Caco-2 (cell line): Measurements from ENCODE around the gene CMTM2. TPM values are rescaled to one million over a fixed set of nuclear protein-coding genes. Genes with fewer than 3 reads are reported as not detected.

Experiments
- BruUV-seq: library from RNA; stranded (reverse); fragments of 400-500 nt; replicated peaks from 2 replicates; lab custom pipeline; 2021; lab: Mats Ljungman, UMichigan
- CTCF ChIA-PET: fragments of 300-600 bp; sonication (Branson Sonifier 250); formaldehyde crosslinking; loops from one replicate; lab custom pipeline; 2022; ENCODE audit warnings: antibody characterized with exemption; lab: Charles Lee
- POLR2A ChIA-PET: fragments of 300-600 bp; sonication (Branson Sonifier 250); formaldehyde crosslinking; loops from one replicate; lab custom pipeline; 2022; ENCODE audit warnings: antibody characterized with exemption; lab: Charles Lee
- DNase-seq, 2 experiments: peaks; one replicate each; pipeline versions ENCODE4 v3.0.0 to v3.0.0-alpha.2; 2020 to 2022
- H3K27me3 ChIP-seq: replicated peaks from 2 replicates; pipeline ENCODE4 v1.6.0; 2011; ENCODE audit warnings: low read length; ENCODE audit not compliant: control insufficient read depth, insufficient read depth
- H3K36me3 ChIP-seq: 2 replicates; pipeline ENCODE4 v1.5.1; 2011; ENCODE audit warnings: low read length; ENCODE audit not compliant: control insufficient read depth, insufficient read depth
- H3K4me1 ChIP-seq: fragments of 250-450 bp; sonication (Bioruptor Pico); 2 replicates; pipeline ENCODE4 v1.5.1; 2020; ENCODE audit warnings: mild to moderate bottlenecking
- H3K4me3 ChIP-seq: 2 replicates; pipeline ENCODE4 v1.5.1; 2011; ENCODE audit warnings: low read depth, mild to moderate bottlenecking, control low read depth, low read length
- H3K9me3 ChIP-seq: fragments of 250-450 bp; sonication (Bioruptor Pico); 2 replicates; pipeline ENCODE4 v1.5.1; 2020; ENCODE audit warnings: mild to moderate bottlenecking, moderate library complexity
- H3K27ac Mint-ChIP-seq: one replicate; pipeline ENCODE4 v1.8.0; 2022; ENCODE audit warnings: mixed read lengths; ENCODE audit not compliant: unreplicated experiment
- H3K27me3 Mint-ChIP-seq: one replicate; pipeline ENCODE4 v1.8.0; 2022; ENCODE audit warnings: mixed read lengths; ENCODE audit not compliant: insufficient read depth, unreplicated experiment
- H3K36me3 Mint-ChIP-seq: one replicate; pipeline ENCODE4 v1.8.0; 2022; ENCODE audit warnings: mild to moderate bottlenecking, mixed read lengths; ENCODE audit not compliant: insufficient read depth, unreplicated experiment
- H3K4me1 Mint-ChIP-seq: one replicate; pipeline ENCODE4 v1.8.0; 2022; ENCODE audit warnings: low read depth, mixed read lengths; ENCODE audit not compliant: unreplicated experiment
- H3K4me3 Mint-ChIP-seq: one replicate; pipeline ENCODE4 v1.8.0; 2022; ENCODE audit warnings: mild to moderate bottlenecking, moderate library complexity, mixed read lengths; ENCODE audit not compliant: unreplicated experiment
- H3K9me3 Mint-ChIP-seq: one replicate; pipeline ENCODE4 v1.8.0; 2022; ENCODE audit warnings: mixed read lengths; ENCODE audit not compliant: unreplicated experiment
- intact Hi-C: fragments of 100-400 bp; cut with micrococcal nuclease; formaldehyde crosslinking; loops from one replicate; pipeline ENCODE4 v1.10.0; 2022; ENCODE audit not compliant: unreplicated experiment
- total RNA-seq: library from RNA; stranded (reverse); gene quantifications from 2 replicates; pipeline ENCODE4 v1.2.3, GENCODE V29; 2022
- TF ChIP-seq, protein P1 (sequence below), 2 experiments: fragments of 200-600 bp in 1 of 2; IDR thresholded peaks; 1 replicate in 1 of 2; 2 replicates in 1 of 2; pipeline versions ENCODE4 v1.5.1 to v1.8.0; 2011 to 2022; ENCODE audit warnings: antibody characterized with exemption in 1 of 2, control low read depth in 1 of 2, inconsistent platforms in 1 of 2, low read depth in 1 of 2, low read length in 1 of 2, mild to moderate bottlenecking in 1 of 2, moderate library complexity in 1 of 2; ENCODE audit not compliant: insufficient read depth in 1 of 2, severe bottlenecking in 1 of 2, unreplicated experiment in 1 of 2

The CMTM2 gene
- total RNA-seq, 1 experiment from 2014 or later = not detected

DNA sequence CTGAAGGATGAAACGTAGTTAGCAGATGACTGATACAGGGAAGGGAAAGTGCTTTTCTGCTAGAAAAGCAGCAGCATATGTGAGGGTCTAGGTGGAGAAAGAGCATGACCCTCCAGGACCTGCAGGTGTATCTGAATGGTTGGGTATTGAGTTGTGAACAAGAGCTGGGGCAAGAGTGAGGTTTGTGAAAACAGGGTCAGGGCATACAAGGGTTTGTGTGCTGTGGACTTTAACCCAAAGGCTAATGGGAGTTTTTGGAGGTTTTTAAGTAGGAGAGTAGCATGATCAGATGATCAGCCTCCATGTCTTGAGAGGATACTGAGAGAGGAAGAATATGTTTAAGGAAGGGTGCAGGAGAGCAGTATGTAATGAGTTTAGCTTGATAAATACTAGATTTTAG is 19.2 kb upstream of the CMTM2 start:
- ChIA-PET CTCF (interaction anchor here (0.7 kb wide), 1 partner anchor 30 kb away, joined by 3 read pairs; no protein-coding TSS in a partner anchor), POLR2A (interaction anchor here (0.5 kb wide), 1 partner anchor 1286 kb away, joined by 4 read pairs; no protein-coding TSS in a partner anchor)
- Mint-ChIP-seq H3K36me3 (peaks cover 40% of the 10 kb centered on the region), H3K27me3 (no peaks in the 10 kb centered on the region), H3K27ac (no peak overlapping the region), H3K4me3 (no peak overlapping the region), H3K9me3 (no peaks in the 10 kb centered on the region), H3K4me1 (peaks cover 20% of the 10 kb centered on the region)
- no peaks in the 10 kb centered on the region for H3K27me3 ChIP-seq
- H3K4me3 ChIP-seq = no peak overlapping the region
- no peaks in the 10 kb centered on the region for H3K4me1 ChIP-seq
- no peaks in the 10 kb centered on the region; the same call in 1 of the 2 replicates for H3K36me3 ChIP-seq
- H3K9me3 ChIP-seq = no peaks in the 10 kb centered on the region
- TF ChIP-seq, protein P1, sequence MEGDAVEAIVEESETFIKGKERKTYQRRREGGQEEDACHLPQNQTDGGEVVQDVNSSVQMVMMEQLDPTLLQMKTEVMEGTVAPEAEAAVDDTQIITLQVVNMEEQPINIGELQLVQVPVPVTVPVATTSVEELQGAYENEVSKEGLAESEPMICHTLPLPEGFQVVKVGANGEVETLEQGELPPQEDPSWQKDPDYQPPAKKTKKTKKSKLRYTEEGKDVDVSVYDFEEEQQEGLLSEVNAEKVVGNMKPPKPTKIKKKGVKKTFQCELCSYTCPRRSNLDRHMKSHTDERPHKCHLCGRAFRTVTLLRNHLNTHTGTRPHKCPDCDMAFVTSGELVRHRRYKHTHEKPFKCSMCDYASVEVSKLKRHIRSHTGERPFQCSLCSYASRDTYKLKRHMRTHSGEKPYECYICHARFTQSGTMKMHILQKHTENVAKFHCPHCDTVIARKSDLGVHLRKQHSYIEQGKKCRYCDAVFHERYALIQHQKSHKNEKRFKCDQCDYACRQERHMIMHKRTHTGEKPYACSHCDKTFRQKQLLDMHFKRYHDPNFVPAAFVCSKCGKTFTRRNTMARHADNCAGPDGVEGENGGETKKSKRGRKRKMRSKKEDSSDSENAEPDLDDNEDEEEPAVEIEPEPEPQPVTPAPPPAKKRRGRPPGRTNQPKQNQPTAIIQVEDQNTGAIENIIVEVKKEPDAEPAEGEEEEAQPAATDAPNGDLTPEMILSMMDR (IDR thresholded peaks at IDR 0.05; ENCODE audit: insufficient read depth in 1 of 2, low read depth in 1 of 2, low read length in 1 of 2, severe bottlenecking in 1 of 2, unreplicated experiment in 1 of 2) = no peak
- no peak for DNase-seq
- no TSS peak for BruUV-seq
- intact Hi-C loops = no loop called here

DNA sequence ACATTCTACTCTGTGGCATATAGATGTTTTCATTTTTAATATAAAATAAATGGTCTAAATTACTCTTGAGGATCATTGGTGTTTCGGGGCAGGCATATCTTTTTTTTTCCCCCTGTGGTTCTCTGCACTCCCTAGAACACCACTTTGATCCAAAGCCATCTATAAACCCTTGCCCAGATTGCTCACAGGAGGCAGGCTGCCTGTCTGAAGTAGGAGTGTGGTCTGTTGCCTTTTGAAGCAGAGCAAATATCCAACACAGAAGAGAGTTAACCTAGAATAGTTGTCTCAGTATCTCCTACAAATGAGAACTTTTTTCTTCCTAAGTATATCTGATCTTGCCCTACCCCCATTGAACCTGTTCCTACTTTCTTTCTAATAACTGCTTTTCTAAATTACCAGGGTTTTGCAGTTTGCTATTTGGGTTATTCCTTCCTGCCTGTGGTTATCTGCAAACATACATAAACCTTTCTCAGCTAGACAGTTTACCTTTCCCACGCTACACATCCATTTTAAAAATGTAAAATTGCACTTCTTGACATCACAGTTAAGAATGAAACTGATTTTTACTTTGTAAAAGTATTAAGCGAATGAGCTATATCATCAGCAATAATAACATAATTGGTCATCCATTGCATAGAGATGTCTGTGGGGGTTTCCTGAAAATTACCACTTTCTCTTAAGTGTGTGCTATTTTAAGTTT is 17.7 kb upstream of the CMTM2 start:
- TF ChIP-seq, protein P1 (IDR thresholded peaks at IDR 0.05; ENCODE audit: insufficient read depth in 1 of 2, low read depth in 1 of 2, low read length in 1 of 2, severe bottlenecking in 1 of 2, unreplicated experiment in 1 of 2) = no peak
- H3K36me3 Mint-ChIP-seq = peaks cover 47% of the 10 kb centered on the region
- DNase-seq = no peak
- ChIA-PET CTCF (no interaction called here), POLR2A (no interaction called here)
- BruUV-seq = no TSS peak
- Histone ChIP-seq H3K9me3 (no peaks in the 10 kb centered on the region), H3K4me1 (no peaks in the 10 kb centered on the region), H3K36me3 (peaks cover 2% of the 10 kb centered on the region), H3K4me3 (no peak overlapping the region), H3K27me3 (no peaks in the 10 kb centered on the region)
- H3K4me1 Mint-ChIP-seq = peaks cover 10% of the 10 kb centered on the region
- no peaks in the 10 kb centered on the region for H3K9me3 Mint-ChIP-seq
- H3K27me3 Mint-ChIP-seq = no peaks in the 10 kb centered on the region
- H3K27ac Mint-ChIP-seq = no peak overlapping the region
- H3K4me3 Mint-ChIP-seq = no peak overlapping the region
- intact Hi-C loops = no loop called here

DNA sequence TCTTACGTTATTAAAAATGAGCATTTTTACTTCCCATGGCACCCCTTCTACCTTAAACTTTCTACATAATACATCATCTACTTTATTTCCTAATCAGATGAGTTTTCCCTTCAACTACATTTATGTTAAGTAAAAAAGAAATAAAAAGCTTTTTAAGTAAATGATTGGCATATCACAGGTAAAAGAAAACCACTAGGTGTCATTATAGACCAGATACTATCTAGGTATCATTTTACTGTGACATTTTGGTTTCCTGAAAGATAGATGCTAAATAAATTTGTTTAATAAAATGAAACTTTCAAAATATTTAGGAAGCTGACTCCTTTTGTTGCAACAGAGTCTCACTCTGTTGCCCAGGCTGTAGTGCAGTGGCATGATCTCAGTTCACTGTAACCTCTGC is 16.9 kb upstream of the CMTM2 start:
- no peaks in the 10 kb centered on the region for H3K4me1 ChIP-seq
- H3K9me3 Mint-ChIP-seq = no peaks in the 10 kb centered on the region
- no peaks in the 10 kb centered on the region for H3K27me3 Mint-ChIP-seq
- no peak overlapping the region for H3K27ac Mint-ChIP-seq
- H3K4me3 Mint-ChIP-seq = no peak overlapping the region
- peaks cover 4% of the 10 kb centered on the region for H3K36me3 ChIP-seq
- TF ChIP-seq, protein P1 (IDR thresholded peaks at IDR 0.05; ENCODE audit: insufficient read depth in 1 of 2, low read depth in 1 of 2, low read length in 1 of 2, severe bottlenecking in 1 of 2, unreplicated experiment in 1 of 2) = peak in 1 of 2 experiments; percentile 22
- peaks cover 47% of the 10 kb centered on the region for H3K36me3 Mint-ChIP-seq
- no peaks in the 10 kb centered on the region for H3K9me3 ChIP-seq
- no peak for DNase-seq
- intact Hi-C loops = no loop called here
- no peaks in the 10 kb centered on the region for H3K27me3 ChIP-seq
- no TSS peak for BruUV-seq
- peaks cover 10% of the 10 kb centered on the region for H3K4me1 Mint-ChIP-seq
- ChIA-PET POLR2A (no interaction called here), CTCF (interaction anchor here (0.6 kb wide), 1 partner anchor 250 kb away, joined by 3 read pairs; no protein-coding TSS in a partner anchor)
- no peak overlapping the region for H3K4me3 ChIP-seq
